ENCODE results near the gene LRBA.

The LRBA gene

DNA sequence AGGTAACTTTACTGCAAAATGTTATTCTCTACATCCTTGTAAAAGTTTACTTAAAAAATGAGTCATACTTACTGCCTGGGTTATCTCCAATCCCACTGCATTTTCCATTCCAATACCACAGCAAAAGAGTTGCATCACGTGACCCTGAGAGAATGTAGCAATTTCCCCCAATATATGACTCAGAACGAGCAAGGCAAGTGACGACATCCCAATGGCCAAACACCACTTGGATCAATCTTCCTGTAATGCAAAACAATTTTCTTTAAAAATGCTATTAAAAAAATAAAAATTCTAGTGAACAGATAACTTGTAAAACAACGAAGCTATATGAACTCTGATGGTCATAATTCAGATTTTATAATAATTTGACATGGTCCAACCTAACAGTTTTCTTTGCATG, 712.5 kb downstream of the LRBA start:
- no peak for DNase-seq

- peak; percentile 13 for DNase-seq
Measured at GRCh38 chr4:150299816-150300215, 715.3 kb downstream of the LRBA start.

DNA sequence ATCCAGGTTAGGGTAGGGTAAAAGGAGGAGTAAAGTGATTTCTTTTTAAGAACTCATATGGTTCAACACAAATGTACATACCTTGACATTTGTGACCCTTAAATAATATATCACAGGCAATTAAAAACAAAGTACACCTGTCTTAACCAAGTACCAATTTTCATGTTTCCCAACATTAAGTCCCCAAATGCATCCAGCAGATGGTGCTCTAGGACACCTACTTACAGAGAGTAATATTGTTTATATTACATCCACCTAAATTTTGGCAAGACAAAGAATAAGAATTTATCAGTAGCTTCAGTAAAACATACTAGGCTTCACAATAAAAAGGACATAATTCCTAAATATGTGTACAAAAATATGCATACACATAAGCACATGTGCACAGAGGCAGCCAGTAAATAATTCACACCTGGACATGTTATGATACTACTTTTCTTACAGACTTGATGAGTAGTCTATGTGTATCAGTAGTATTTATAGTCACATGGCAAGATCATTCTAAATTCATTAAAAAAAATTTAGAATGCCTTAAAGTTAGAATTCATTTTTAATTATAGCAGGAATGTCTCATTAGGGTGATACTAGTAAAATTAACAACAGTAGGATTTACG, 717.1 kb downstream of the LRBA start:
- DNase-seq: peak; percentile 86

DNA sequence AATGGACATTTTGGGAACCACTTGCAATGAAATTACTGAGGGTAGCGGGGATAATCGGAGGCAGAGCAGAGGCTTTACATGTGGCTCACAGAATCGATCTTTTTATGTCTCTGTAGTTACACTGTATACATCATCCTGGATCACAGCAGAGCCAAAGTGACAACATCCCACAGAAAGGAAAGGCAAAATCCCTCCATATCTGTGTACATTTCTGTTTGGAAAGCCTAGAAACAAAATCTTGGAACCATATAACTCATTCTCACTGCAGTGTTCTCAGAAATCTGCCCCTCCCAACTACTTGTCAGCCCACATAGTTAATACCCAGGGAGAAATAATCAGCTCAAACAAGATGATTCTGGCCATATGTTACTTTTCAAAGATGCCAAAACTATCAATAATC, 725.2 kb downstream of the LRBA start:
- peak; percentile 19 for DNase-seq

- no peak for DNase-seq
Measured at GRCh38 chr4:150289198-150289597, 725.9 kb downstream of the LRBA start.

DNA sequence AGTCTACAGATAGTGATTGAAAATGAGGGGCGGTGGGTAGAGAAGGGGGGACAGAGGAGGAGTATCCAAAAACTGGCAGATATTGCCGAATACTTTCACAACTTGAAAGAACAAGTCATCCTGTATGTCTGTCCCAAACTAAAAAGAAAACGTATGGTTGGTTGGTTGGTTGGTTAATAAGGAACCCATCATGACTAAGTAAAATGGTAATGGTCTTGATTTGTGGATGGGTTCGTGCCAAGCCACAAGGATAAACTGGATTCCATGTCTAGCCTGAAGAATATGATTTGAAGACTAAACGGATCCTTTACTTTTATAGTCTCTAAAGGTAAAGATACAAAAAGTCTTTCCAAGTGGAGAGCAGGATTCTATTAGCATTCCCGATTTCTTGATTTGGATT, 728.4 kb downstream of the LRBA start:
- no peak for DNase-seq

DNA sequence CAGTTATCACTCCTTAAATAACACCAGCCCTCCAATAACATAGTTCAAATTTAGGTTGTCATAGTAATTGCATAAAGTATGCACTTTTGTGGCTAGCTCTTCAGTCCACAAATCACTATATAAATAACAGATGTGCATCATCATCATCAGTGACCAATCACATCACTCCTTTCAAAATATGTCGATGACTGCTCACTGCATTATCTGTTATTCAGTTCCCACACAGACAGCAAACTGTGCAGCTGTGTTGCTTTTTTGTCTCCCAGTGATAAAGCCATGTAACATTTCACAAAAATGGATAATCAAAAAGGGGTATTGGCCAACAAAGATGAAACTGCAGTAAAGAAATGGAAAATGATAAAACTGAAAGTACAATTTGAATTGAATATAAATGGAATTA, 731.4 kb downstream of the LRBA start:
- no peak for DNase-seq

DNA sequence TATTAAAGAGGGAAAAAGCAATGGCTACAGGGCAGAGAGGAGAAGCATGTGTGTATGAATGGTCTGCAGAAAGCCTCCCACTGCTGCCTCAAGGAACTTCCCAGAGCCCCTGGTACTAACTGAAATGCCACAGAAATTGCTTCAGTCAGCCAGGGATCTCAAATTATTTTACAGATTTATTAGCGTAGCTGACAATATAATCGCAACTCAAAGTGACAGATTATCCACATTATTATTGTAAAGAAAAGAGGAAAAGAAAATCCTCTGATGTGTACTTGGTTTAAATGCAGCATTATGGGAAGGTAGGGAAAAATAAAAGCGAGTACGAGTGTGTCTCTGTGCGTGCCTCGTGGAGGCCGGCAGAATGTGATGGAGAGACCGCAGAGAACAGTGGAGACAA, 734.1 kb downstream of the LRBA start:
- DNase-seq: no peak

GRCh38 chr4:150280081-150280895, 734.8 kb downstream of the LRBA start:
- no peak for DNase-seq

- DNase-seq: no peak
Measured at GRCh38 chr4:150278206-150278605, 736.9 kb downstream of the LRBA start.

GRCh38 chr4:150268444-150268843, 746.6 kb downstream of the LRBA start:
- DNase-seq: no peak

- no peak for DNase-seq
Measured at GRCh38 chr4:150265806-150266205, 749.3 kb downstream of the LRBA start.

GRCh38 chr4:150264595-150265161, 750.4 kb downstream of the LRBA start:
- DNase-seq: no peak

DNA sequence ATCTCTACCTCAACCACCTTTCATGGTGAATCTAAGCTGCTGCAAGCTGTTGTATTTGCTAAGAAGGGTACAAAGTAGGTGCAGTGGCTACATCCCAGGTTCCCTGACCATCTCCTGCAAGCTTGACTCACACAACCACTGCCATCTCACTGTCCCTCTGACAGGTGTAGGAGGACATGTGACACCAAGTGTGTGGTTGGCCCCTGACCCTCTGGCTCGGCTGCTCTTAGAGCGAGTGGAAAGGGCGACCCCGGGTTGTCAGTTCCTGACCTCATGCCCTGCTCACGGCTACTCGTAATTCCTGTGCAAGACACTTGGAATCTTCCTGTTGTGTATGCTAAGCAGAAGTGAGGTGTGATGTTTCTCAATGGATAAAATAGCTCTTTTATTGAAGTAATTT, 752.5 kb downstream of the LRBA start:
- DNase-seq: no peak

DNA sequence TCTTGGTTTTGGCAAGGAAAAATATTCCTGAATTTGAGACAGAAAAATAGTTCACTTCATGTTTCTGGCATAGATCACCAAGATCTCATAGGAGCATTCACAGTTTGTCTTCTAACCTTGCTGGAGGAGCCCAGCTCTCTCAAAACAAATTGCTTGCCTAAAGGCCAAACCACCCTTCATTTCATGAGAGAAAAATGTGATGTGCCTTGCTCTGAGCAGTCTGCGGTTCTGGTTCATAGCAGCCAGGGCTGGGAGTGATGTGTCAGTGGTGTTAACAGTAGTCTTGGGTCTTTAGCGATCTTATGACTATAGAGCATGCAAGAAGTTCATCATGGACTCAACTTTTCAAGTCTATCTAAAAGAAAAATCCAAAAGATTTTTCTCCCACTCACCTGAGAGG, 753.5 kb downstream of the LRBA start:
- DNase-seq: no peak

DNA sequence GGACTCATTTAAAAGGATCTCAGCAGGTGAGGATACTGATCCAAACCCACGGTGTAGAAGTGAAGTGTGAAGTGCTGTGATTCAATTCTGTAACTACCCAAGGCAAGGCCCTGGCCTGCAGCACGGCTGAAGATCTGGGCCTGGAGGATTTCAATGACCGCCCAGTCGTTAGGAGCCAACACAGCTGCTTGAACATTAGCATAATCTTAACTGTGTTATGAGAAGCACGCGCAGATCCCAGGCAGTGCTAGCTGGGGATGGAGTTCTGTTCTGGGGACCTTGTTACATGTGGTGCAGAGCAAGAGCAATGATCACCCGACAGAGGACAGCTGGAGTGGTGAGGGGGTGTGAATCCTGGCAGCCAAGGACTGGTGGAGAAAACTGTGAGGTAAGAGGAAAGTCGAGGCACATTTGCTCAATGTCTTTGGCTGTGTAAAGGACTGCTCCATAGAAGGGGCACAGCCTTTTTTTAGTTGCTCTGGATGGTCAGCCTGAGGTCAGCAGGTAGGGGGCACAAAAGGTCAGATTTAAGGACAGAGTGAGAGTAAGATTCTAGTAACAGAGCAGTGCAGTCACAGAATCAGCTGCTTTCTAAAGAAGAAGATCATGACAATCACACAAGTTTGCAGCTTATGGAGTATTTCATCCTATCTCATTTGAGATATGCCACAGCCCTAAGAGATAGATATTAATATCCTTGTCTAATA, 755.1 kb downstream of the LRBA start:
- DNase-seq: no peak

GRCh38 chr4:150258569-150258968, 756.5 kb downstream of the LRBA start:
- no peak for DNase-seq

- no peak for DNase-seq
Measured at GRCh38 chr4:150256841-150257730, 758.0 kb downstream of the LRBA start.

DNA sequence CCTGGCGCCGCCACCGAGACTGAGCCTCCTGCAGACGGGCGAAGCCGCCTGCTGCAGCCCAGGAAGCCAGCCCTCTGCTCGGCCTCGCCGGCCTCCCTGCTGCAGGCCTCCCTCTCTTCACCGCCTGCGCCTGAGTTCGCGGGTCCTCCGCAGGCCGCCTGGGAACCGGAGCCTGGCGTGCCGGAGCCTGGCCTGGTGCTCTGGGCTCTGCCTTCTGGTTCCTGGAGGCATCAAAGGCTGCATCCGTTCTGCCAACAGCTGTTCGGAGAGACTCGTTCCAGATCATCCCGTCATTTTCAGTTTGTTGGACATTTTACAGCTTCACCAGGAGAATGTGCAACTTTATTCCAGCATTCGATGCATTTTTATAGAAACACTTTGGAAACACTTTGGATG, 758.9 kb downstream of the LRBA start:
- DNase-seq: no peak

- DNase-seq: no peak
Measured at GRCh38 chr4:150255610-150256224, 759.4 kb downstream of the LRBA start.

GRCh38 chr4:150253965-150254630, 761.0 kb downstream of the LRBA start:
- no peak for DNase-seq

- DNase-seq: no peak
Measured at GRCh38 chr4:150253416-150253815, 761.7 kb downstream of the LRBA start.

Measured in eye (tissue), 1 donor.